Neural cell (in vitro differentiated cells): ENCODE measurements around the gene OR4E1. TPM values are rescaled to one million over a fixed set of nuclear protein-coding genes. Genes with fewer than 3 reads are reported as not detected.

Experiments
- H2AFZ ChIP-seq: fragments of 200-600, 300-800 bp; sonication (generic), shearing (Covaris generic); 2 replicates; pipeline ENCODE4 v1.6.0; 2014; ENCODE audit warnings: low read depth, mild to moderate bottlenecking, antibody characterized with exemption, low read length, moderate library complexity
- H3F3A ChIP-seq: fragments of 200-600 bp; shearing (Covaris generic); 2 replicates; pipeline ENCODE4 v1.6.1; 2016; ENCODE audit warnings: mild to moderate bottlenecking, moderate library complexity, mixed read lengths, antibody characterized with exemption, low read length; ENCODE audit not compliant: insufficient read depth, poor library complexity, severe bottlenecking
- H3K27ac ChIP-seq: fragments of 200-600, 300-800 bp; sonication (generic), shearing (Covaris generic); 2 replicates; pipeline ENCODE4 v1.5.1; 2014; ENCODE audit warnings: mild to moderate bottlenecking, low read length, moderate library complexity
- H3K27me3 ChIP-seq: fragments of 300-800, 200-600 bp; sonication (generic), shearing (Covaris generic); 2 replicates; pipeline ENCODE4 v1.6.0; 2014; ENCODE audit warnings: mild to moderate bottlenecking, low read depth, low read length, moderate library complexity; ENCODE audit not compliant: insufficient read depth
- H3K36me3 ChIP-seq: fragments of 300-800, 200-600 bp; sonication (generic), shearing (Covaris generic); 2 replicates; pipeline ENCODE4 v1.5.1; 2014; ENCODE audit warnings: mild to moderate bottlenecking, antibody characterized with exemption, low read length, moderate library complexity; ENCODE audit not compliant: insufficient read depth
- H3K4me2 ChIP-seq: fragments of 300-800, 200-600 bp; sonication (generic), shearing (Covaris generic); 2 replicates; pipeline ENCODE4 v1.6.0; 2014; ENCODE audit warnings: mild to moderate bottlenecking, low read length
- H3K4me3 ChIP-seq: fragments of 300-800, 200-600 bp; sonication (generic), shearing (Covaris generic); 2 replicates; pipeline ENCODE4 v1.5.1; 2014; ENCODE audit warnings: mild to moderate bottlenecking, low read length, moderate library complexity
- H3K79me2 ChIP-seq: fragments of 200-600 bp; shearing (Covaris generic); replicated peaks from 2 replicates; pipeline ENCODE4 v1.6.0; 2014; ENCODE audit warnings: mild to moderate bottlenecking, low read length, moderate library complexity; ENCODE audit not compliant: insufficient read depth
- H3K9ac ChIP-seq: fragments of 300-800, 200-600 bp; sonication (generic), shearing (Covaris generic); 2 replicates; pipeline ENCODE4 v1.6.1; 2016; ENCODE audit warnings: mild to moderate bottlenecking, low read length, mixed read lengths
- H3K9me2 ChIP-seq: fragments of 200-600 bp; shearing (Covaris generic); 2 replicates; pipeline ENCODE4 v1.6.1; 2016; ENCODE audit warnings: mild to moderate bottlenecking, low read length, mixed read lengths; ENCODE audit not compliant: insufficient read depth
- H3K9me3 ChIP-seq: fragments of 200-600, 300-800 bp; sonication (generic), shearing (Covaris generic); 2 replicates; pipeline ENCODE4 v1.6.1; 2016; ENCODE audit warnings: mild to moderate bottlenecking, mixed run types, low read length, moderate library complexity, mixed read lengths
- H4K20me1 ChIP-seq: fragments of 200-600 bp; shearing (Covaris generic); 2 replicates; pipeline ENCODE4 v1.6.1; 2016; ENCODE audit warnings: mild to moderate bottlenecking, mixed run types; ENCODE audit not compliant: insufficient read depth
- EP300 ChIP-seq: fragments of 450-650 bp; conservative IDR thresholded peaks from 2 replicates; pipeline ENCODE4 v1.6.1; 2014; ENCODE audit warnings: antibody characterized with exemption, mild to moderate bottlenecking, moderate library complexity; ENCODE audit not compliant: poor library complexity, severe bottlenecking
- EZH2 ChIP-seq: fragments of 200-600, 300-800 bp; shearing (Covaris generic), sonication (generic); IDR thresholded peaks from 2 replicates; pipeline ENCODE4 v1.6.1; 2014; ENCODE audit warnings: antibody characterized with exemption, low read length, borderline replicate concordance, mild to moderate bottlenecking; ENCODE audit not compliant: insufficient read depth, poor library complexity, severe bottlenecking
- MXI1 ChIP-seq: fragments of 450-650 bp; conservative IDR thresholded peaks from 2 replicates; pipeline ENCODE4 v1.6.1; 2014; ENCODE audit warnings: antibody characterized with exemption, mild to moderate bottlenecking; ENCODE audit not compliant: poor library complexity, severe bottlenecking
- POLR2AphosphoS5 ChIP-seq: IDR thresholded peaks from 2 replicates; pipeline ENCODE4 v1.6.1; 2012
- RAD21 ChIP-seq: fragments of 450-650 bp; conservative IDR thresholded peaks from 2 replicates; pipeline ENCODE4 v1.6.1; 2014; ENCODE audit warnings: antibody characterized with exemption, mild to moderate bottlenecking, moderate library complexity
- REST ChIP-seq: IDR thresholded peaks from 2 replicates; pipeline ENCODE4 v1.6.1; 2012; ENCODE audit warnings: borderline replicate concordance
- SMC3 ChIP-seq: fragments of 450-650 bp; conservative IDR thresholded peaks from 2 replicates; pipeline ENCODE4 v1.6.1; 2014; ENCODE audit warnings: antibody characterized with exemption, mild to moderate bottlenecking, moderate library complexity; ENCODE audit not compliant: poor library complexity
- TAF1 ChIP-seq: IDR thresholded peaks from 2 replicates; pipeline ENCODE4 v1.6.1; 2012; ENCODE audit warnings: low read depth
- polyA plus RNA-seq: library from polyadenylated mRNA; depleted of rRNA; stranded (reverse); fragments of >200 nt; gene quantifications from 2 replicates; pipeline ENCODE4 v1.2.3, GENCODE V29; 2014
- TF ChIP-seq, protein P1 (sequence below): fragments of 450-650 bp; IDR thresholded peaks from 2 replicates; pipeline ENCODE4 v1.5.1; 2014; ENCODE audit warnings: antibody characterized with exemption, mild to moderate bottlenecking, moderate library complexity; ENCODE audit not compliant: poor library complexity, severe bottlenecking

The OR4E1 gene
- polyA plus RNA-seq, 1 donor from 2014 or later = not detected

DNA sequence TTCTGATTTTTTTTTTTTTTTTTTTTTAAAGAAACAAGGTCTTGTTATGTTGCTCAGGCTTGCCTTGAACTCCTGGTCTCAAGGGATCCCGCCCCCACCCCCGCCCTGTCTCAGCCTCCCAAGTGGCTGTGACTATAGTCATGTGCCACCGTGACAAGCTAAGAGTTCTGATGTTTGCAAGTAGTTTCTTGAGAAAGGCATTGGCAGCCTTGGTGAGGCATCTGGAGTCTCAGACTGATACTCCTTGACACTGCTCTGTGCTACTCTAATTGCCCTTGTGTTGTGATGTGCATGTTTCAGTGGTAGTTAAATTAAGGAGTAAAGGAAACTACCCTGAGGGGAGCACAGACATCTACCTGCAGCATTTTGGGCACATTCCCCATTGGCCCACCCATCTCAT lies 46.2 kb upstream of the OR4E1 start:
- H3K4me2 ChIP-seq = no peak overlapping the region
- no peaks in the 10 kb centered on the region for H3F3A ChIP-seq
- no peaks in the 10 kb centered on the region for H3K36me3 ChIP-seq
- H3K27me3 ChIP-seq = no peaks in the 10 kb centered on the region
- H3K9me3 ChIP-seq = no peaks in the 10 kb centered on the region
- TF ChIP-seq REST = no peak
- no peak for TF ChIP-seq MXI1
- no peak for TF ChIP-seq SMC3
- no peak for TF ChIP-seq RAD21
- no peak for TF ChIP-seq EP300
- TF ChIP-seq TAF1 = no peak
- TF ChIP-seq, protein P1, sequence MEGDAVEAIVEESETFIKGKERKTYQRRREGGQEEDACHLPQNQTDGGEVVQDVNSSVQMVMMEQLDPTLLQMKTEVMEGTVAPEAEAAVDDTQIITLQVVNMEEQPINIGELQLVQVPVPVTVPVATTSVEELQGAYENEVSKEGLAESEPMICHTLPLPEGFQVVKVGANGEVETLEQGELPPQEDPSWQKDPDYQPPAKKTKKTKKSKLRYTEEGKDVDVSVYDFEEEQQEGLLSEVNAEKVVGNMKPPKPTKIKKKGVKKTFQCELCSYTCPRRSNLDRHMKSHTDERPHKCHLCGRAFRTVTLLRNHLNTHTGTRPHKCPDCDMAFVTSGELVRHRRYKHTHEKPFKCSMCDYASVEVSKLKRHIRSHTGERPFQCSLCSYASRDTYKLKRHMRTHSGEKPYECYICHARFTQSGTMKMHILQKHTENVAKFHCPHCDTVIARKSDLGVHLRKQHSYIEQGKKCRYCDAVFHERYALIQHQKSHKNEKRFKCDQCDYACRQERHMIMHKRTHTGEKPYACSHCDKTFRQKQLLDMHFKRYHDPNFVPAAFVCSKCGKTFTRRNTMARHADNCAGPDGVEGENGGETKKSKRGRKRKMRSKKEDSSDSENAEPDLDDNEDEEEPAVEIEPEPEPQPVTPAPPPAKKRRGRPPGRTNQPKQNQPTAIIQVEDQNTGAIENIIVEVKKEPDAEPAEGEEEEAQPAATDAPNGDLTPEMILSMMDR = no peak
- no peak for TF ChIP-seq EZH2
- no peak for TF ChIP-seq POLR2AphosphoS5
- H3K4me3 ChIP-seq = no peak overlapping the region
- H4K20me1 ChIP-seq = no peaks in the 10 kb centered on the region
- H3K27ac ChIP-seq = no peak overlapping the region
- H3K9ac ChIP-seq = no peak overlapping the region
- no peaks in the 10 kb centered on the region for H3K9me2 ChIP-seq
- no peaks in the 10 kb centered on the region for H3K79me2 ChIP-seq
- H2AFZ ChIP-seq = no peak overlapping the region

DNA sequence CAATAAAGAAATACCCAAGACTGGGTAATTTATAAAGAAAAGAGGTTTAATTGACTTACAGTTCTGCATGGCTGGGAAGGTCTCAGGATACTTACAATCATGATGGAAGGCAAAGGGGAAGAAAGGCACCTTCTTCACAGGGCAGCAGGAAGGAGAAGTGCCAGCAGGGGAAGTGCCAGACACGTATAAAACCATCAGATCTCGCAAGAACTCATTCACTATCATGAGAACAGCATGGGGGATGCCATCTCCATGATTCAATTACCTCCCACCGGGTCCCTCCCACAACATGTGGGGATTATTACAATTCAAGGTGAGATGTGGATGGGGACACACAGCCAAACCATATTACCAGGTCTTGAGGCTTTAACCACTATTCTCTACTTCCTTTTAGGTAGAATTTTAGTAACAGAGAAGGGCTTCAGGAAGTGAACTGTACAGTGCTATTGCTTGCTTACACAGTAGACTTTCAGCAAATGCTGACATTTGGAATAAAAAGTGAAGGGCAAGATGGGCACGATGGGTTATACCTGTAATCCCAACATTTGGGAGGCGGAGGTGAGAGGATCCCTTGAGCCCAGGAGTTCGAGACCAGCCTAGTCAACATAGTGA lies 40.8 kb upstream of the OR4E1 start:
- no peak for TF ChIP-seq SMC3
- TF ChIP-seq EZH2 = no peak
- TF ChIP-seq POLR2AphosphoS5 = no peak
- no peak for TF ChIP-seq REST
- no peak for TF ChIP-seq MXI1
- TF ChIP-seq TAF1 = no peak
- no peak for TF ChIP-seq RAD21
- no peak for TF ChIP-seq EP300
- TF ChIP-seq, protein P1 = no peak
- no peaks in the 10 kb centered on the region for H3F3A ChIP-seq
- H3K4me2 ChIP-seq = no peak overlapping the region
- no peaks in the 10 kb centered on the region for H4K20me1 ChIP-seq
- no peaks in the 10 kb centered on the region for H3K79me2 ChIP-seq
- no peaks in the 10 kb centered on the region for H3K36me3 ChIP-seq
- H3K4me3 ChIP-seq = no peak overlapping the region
- H3K27ac ChIP-seq = no peak overlapping the region
- H3K27me3 ChIP-seq = no peaks in the 10 kb centered on the region
- H3K9ac ChIP-seq = no peak overlapping the region
- no peaks in the 10 kb centered on the region for H3K9me3 ChIP-seq
- no peak overlapping the region for H2AFZ ChIP-seq
- H3K9me2 ChIP-seq = no peaks in the 10 kb centered on the region
